ENCODE measurements around the gene RASSF7.

The RASSF7 gene

DNA sequence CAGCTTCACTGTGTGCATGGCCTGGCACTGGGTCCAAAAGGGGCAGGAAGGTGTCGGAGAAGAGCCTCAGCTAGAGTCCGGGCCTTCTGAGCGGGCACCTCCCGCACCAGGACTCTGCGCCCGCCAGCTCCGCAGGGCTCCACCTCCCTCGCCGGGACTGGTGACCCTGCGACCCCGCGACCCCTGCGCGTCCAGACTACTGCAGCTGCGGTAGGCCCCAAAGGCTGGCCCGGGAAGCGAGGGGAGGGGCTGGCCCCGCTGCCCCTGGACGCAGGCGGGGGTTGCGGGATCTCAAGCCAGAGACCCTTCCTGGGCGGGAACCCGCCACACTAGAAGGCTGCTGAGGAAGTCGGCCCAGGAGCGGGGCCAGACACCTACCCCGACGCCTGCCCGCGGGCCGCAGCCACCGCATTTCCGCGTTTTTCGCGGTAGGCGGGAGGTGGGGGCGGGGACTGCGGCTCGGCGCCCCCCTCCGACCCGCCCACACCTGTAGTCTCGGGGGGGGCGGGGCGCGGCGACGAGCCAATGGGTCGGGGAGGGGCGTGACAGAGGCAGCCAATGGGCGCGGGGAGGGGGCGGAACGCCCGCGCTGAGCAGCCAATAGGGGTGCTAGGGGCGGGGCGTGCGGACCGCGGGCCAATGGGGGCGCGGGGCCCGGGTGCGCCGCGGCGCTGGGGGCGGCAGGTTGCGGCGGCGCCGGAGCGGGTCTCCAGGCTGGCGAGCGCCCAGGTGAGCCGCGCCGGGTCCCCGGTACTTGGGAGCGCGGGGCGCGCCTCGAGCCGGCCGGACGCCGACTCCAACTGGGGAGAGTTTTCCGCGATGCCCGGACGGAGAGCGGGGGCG is at the start of gene RASSF7, which contains the start of gene LMNTD2 (continued):
- TF ChIP-seq ZNF596 (tag by site-specific recombination; IDR thresholded peaks at IDR 0.05) (no peak), TCF7L2 (IDR thresholded peaks at IDR 0.05; ENCODE audit: borderline replicate concordance, low read depth, low read length) (no peak), ZNF529 (tag by site-specific recombination; IDR thresholded peaks at IDR 0.05; ENCODE audit: insufficient replicate concordance) (no peak), ZNF776 (tag by site-specific recombination; IDR thresholded peaks at IDR 0.05; ENCODE audit: borderline replicate concordance) (no peak), TRIM28 (IDR thresholded peaks at IDR 0.05; ENCODE audit: borderline replicate concordance, low read length) (no peak), KLF9 (tag by site-specific recombination; IDR thresholded peaks at IDR 0.05; ENCODE audit: low read depth) (peak; percentile 80), ZFHX2 (tag by site-specific recombination; conservative IDR thresholded peaks at IDR 0.05) (peak; percentile 69), ZNF555 (tag by site-specific recombination; conservative IDR thresholded peaks at IDR 0.05) (no peak), ZBTB21 (tag by site-specific recombination; IDR thresholded peaks at IDR 0.05) (no peak), ZBTB20 (tag by site-specific recombination; IDR thresholded peaks at IDR 0.05) (peak; percentile 84; the same call in 1 of the 2 replicates), ZNF211 (tag by site-specific recombination; IDR thresholded peaks at IDR 0.05; ENCODE audit: low read depth) (no peak), ZNF184 (tag by site-specific recombination; IDR thresholded peaks at IDR 0.05) (no peak), ZNF514 (tag by site-specific recombination; IDR thresholded peaks at IDR 0.05) (no peak), ZNF513 (tag by site-specific recombination; IDR thresholded peaks at IDR 0.05) (no peak), ZIC2 (tag by site-specific recombination; IDR thresholded peaks at IDR 0.05) (peak; percentile 14; the same call in 1 of the 2 replicates), ZNF621 (tag by site-specific recombination; IDR thresholded peaks at IDR 0.05) (no peak), ZNF660 (tag by site-specific recombination; IDR thresholded peaks at IDR 0.05) (no peak), KLF16 (tag by site-specific recombination; IDR thresholded peaks at IDR 0.05) (0 out of 2 replicates have a peak, but pooled peaks have one; percentile 34), ZNF274 (IDR thresholded peaks at IDR 0.05; ENCODE audit: low read length) (no peak), ZNF274 (tag by site-specific recombination; IDR thresholded peaks at IDR 0.05; ENCODE audit: borderline replicate concordance) (no peak), ZNF350 (tag by site-specific recombination; IDR thresholded peaks at IDR 0.05) (no peak), ZBTB26 (tag by site-specific recombination; optimal IDR thresholded peaks at IDR 0.05) (peak; percentile 51), ZNF426 (tag by site-specific recombination; IDR thresholded peaks at IDR 0.05) (no peak), WT1 (tag by site-specific recombination; IDR thresholded peaks at IDR 0.05) (no peak), SCRT2 (tag by site-specific recombination; IDR thresholded peaks at IDR 0.05) (peak; percentile 86), YY2 (tag by site-specific recombination; IDR thresholded peaks at IDR 0.05) (no peak), ZNF169 (tag by site-specific recombination; IDR thresholded peaks at IDR 0.05) (no peak), GLIS2 (tag by site-specific recombination; IDR thresholded peaks at IDR 0.05) (peak; percentile 87), SP2 (tag by site-specific recombination; IDR thresholded peaks at IDR 0.05) (peak; percentile 70), KLF8 (tag by site-specific recombination; IDR thresholded peaks at IDR 0.05) (peak; percentile 48; the same call in 1 of the 2 replicates), ZNF785 (tag by site-specific recombination; IDR thresholded peaks at IDR 0.05) (no peak), ZNF76 (tag by site-specific recombination; IDR thresholded peaks at IDR 0.05; ENCODE audit: borderline replicate concordance, low read depth) (0 out of 2 replicates have a peak, but pooled peaks have one; percentile 33), ZSCAN23 (tag by site-specific recombination; IDR thresholded peaks at IDR 0.05) (no peak), ZNF121 (tag by site-specific recombination; IDR thresholded peaks at IDR 0.05) (no peak), ZNF416 (tag by site-specific recombination; IDR thresholded peaks at IDR 0.05) (no peak)
- TF ChIP-seq, protein P1, sequence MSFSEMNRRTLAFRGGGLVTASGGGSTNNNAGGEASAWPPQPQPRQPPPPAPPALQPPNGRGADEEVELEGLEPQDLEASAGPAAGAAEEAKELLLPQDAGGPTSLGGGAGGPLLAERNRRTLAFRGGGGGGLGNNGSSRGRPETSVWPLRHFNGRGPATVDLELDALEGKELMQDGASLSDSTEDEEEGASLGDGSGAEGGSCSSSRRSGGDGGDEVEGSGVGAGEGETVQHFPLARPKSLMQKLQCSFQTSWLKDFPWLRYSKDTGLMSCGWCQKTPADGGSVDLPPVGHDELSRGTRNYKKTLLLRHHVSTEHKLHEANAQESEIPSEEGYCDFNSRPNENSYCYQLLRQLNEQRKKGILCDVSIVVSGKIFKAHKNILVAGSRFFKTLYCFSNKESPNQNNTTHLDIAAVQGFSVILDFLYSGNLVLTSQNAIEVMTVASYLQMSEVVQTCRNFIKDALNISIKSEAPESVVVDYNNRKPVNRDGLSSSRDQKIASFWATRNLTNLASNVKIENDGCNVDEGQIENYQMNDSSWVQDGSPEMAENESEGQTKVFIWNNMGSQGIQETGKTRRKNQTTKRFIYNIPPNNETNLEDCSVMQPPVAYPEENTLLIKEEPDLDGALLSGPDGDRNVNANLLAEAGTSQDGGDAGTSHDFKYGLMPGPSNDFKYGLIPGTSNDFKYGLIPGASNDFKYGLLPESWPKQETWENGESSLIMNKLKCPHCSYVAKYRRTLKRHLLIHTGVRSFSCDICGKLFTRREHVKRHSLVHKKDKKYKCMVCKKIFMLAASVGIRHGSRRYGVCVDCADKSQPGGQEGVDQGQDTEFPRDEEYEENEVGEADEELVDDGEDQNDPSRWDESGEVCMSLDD (tag by site-specific recombination; IDR thresholded peaks at IDR 0.05) = no peak
- TF ChIP-seq, protein P2, sequence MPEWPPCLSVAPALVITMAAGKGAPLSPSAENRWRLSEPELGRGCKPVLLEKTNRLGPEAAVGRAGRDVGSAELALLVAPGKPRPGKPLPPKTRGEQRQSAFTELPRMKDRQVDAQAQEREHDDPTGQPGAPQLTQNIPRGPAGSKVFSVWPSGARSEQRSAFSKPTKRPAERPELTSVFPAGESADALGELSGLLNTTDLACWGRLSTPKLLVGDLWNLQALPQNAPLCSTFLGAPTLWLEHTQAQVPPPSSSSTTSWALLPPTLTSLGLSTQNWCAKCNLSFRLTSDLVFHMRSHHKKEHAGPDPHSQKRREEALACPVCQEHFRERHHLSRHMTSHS (tag by site-specific recombination; IDR thresholded peaks at IDR 0.05) = no peak

Data from HEK293 (cell line).